Neural cell (in vitro differentiated cells): ENCODE results near the gene FILIP1L. TPM values are rescaled to one million over a fixed set of nuclear protein-coding genes. Genes with fewer than 3 reads are reported as not detected.

Source experiments
- H2AFZ ChIP-seq: fragments of 200-600, 300-800 bp; sonication (generic), shearing (Covaris generic); 2 replicates; pipeline ENCODE4 v1.6.0; 2014; ENCODE audit warnings: low read depth, mild to moderate bottlenecking, antibody characterized with exemption, low read length, moderate library complexity
- H3F3A ChIP-seq: fragments of 200-600 bp; shearing (Covaris generic); 2 replicates; pipeline ENCODE4 v1.6.1; 2016; ENCODE audit warnings: mild to moderate bottlenecking, moderate library complexity, mixed read lengths, antibody characterized with exemption, low read length; ENCODE audit not compliant: insufficient read depth, poor library complexity, severe bottlenecking
- H3K27ac ChIP-seq: fragments of 200-600, 300-800 bp; sonication (generic), shearing (Covaris generic); 2 replicates; pipeline ENCODE4 v1.5.1; 2014; ENCODE audit warnings: mild to moderate bottlenecking, low read length, moderate library complexity
- H3K27me3 ChIP-seq: fragments of 300-800, 200-600 bp; sonication (generic), shearing (Covaris generic); 2 replicates; pipeline ENCODE4 v1.6.0; 2014; ENCODE audit warnings: mild to moderate bottlenecking, low read depth, low read length, moderate library complexity; ENCODE audit not compliant: insufficient read depth
- H3K36me3 ChIP-seq: fragments of 300-800, 200-600 bp; sonication (generic), shearing (Covaris generic); 2 replicates; pipeline ENCODE4 v1.5.1; 2014; ENCODE audit warnings: mild to moderate bottlenecking, antibody characterized with exemption, low read length, moderate library complexity; ENCODE audit not compliant: insufficient read depth
- H3K4me2 ChIP-seq: fragments of 300-800, 200-600 bp; sonication (generic), shearing (Covaris generic); 2 replicates; pipeline ENCODE4 v1.6.0; 2014; ENCODE audit warnings: mild to moderate bottlenecking, low read length
- H3K4me3 ChIP-seq: fragments of 300-800, 200-600 bp; sonication (generic), shearing (Covaris generic); 2 replicates; pipeline ENCODE4 v1.5.1; 2014; ENCODE audit warnings: mild to moderate bottlenecking, low read length, moderate library complexity
- H3K79me2 ChIP-seq: fragments of 200-600 bp; shearing (Covaris generic); replicated peaks from 2 replicates; pipeline ENCODE4 v1.6.0; 2014; ENCODE audit warnings: mild to moderate bottlenecking, low read length, moderate library complexity; ENCODE audit not compliant: insufficient read depth
- H3K9ac ChIP-seq: fragments of 300-800, 200-600 bp; sonication (generic), shearing (Covaris generic); 2 replicates; pipeline ENCODE4 v1.6.1; 2016; ENCODE audit warnings: mild to moderate bottlenecking, low read length, mixed read lengths
- H3K9me2 ChIP-seq: fragments of 200-600 bp; shearing (Covaris generic); 2 replicates; pipeline ENCODE4 v1.6.1; 2016; ENCODE audit warnings: mild to moderate bottlenecking, low read length, mixed read lengths; ENCODE audit not compliant: insufficient read depth
- H3K9me3 ChIP-seq: fragments of 200-600, 300-800 bp; sonication (generic), shearing (Covaris generic); 2 replicates; pipeline ENCODE4 v1.6.1; 2016; ENCODE audit warnings: mild to moderate bottlenecking, mixed run types, low read length, moderate library complexity, mixed read lengths
- H4K20me1 ChIP-seq: fragments of 200-600 bp; shearing (Covaris generic); 2 replicates; pipeline ENCODE4 v1.6.1; 2016; ENCODE audit warnings: mild to moderate bottlenecking, mixed run types; ENCODE audit not compliant: insufficient read depth
- EP300 ChIP-seq: fragments of 450-650 bp; conservative IDR thresholded peaks from 2 replicates; pipeline ENCODE4 v1.6.1; 2014; ENCODE audit warnings: antibody characterized with exemption, mild to moderate bottlenecking, moderate library complexity; ENCODE audit not compliant: poor library complexity, severe bottlenecking
- EZH2 ChIP-seq: fragments of 200-600, 300-800 bp; shearing (Covaris generic), sonication (generic); IDR thresholded peaks from 2 replicates; pipeline ENCODE4 v1.6.1; 2014; ENCODE audit warnings: antibody characterized with exemption, low read length, borderline replicate concordance, mild to moderate bottlenecking; ENCODE audit not compliant: insufficient read depth, poor library complexity, severe bottlenecking
- MXI1 ChIP-seq: fragments of 450-650 bp; conservative IDR thresholded peaks from 2 replicates; pipeline ENCODE4 v1.6.1; 2014; ENCODE audit warnings: antibody characterized with exemption, mild to moderate bottlenecking; ENCODE audit not compliant: poor library complexity, severe bottlenecking
- POLR2AphosphoS5 ChIP-seq: IDR thresholded peaks from 2 replicates; pipeline ENCODE4 v1.6.1; 2012
- RAD21 ChIP-seq: fragments of 450-650 bp; conservative IDR thresholded peaks from 2 replicates; pipeline ENCODE4 v1.6.1; 2014; ENCODE audit warnings: antibody characterized with exemption, mild to moderate bottlenecking, moderate library complexity
- SMC3 ChIP-seq: fragments of 450-650 bp; conservative IDR thresholded peaks from 2 replicates; pipeline ENCODE4 v1.6.1; 2014; ENCODE audit warnings: antibody characterized with exemption, mild to moderate bottlenecking, moderate library complexity; ENCODE audit not compliant: poor library complexity
- TAF1 ChIP-seq: IDR thresholded peaks from 2 replicates; pipeline ENCODE4 v1.6.1; 2012; ENCODE audit warnings: low read depth
- polyA plus RNA-seq: library from polyadenylated mRNA; depleted of rRNA; stranded (reverse); fragments of >200 nt; gene quantifications from 2 replicates; pipeline ENCODE4 v1.2.3, GENCODE V29; 2014
- TF ChIP-seq, protein P1 (sequence below): fragments of 450-650 bp; IDR thresholded peaks from 2 replicates; pipeline ENCODE4 v1.5.1; 2014; ENCODE audit warnings: antibody characterized with exemption, mild to moderate bottlenecking, moderate library complexity; ENCODE audit not compliant: poor library complexity, severe bottlenecking
- TF ChIP-seq, protein P2 (sequence below): IDR thresholded peaks from 2 replicates; pipeline ENCODE4 v1.6.1; 2012; ENCODE audit warnings: borderline replicate concordance

The FILIP1L gene
- polyA plus RNA-seq, 1 donor from 2014 or later = 0.27 TPM

DNA sequence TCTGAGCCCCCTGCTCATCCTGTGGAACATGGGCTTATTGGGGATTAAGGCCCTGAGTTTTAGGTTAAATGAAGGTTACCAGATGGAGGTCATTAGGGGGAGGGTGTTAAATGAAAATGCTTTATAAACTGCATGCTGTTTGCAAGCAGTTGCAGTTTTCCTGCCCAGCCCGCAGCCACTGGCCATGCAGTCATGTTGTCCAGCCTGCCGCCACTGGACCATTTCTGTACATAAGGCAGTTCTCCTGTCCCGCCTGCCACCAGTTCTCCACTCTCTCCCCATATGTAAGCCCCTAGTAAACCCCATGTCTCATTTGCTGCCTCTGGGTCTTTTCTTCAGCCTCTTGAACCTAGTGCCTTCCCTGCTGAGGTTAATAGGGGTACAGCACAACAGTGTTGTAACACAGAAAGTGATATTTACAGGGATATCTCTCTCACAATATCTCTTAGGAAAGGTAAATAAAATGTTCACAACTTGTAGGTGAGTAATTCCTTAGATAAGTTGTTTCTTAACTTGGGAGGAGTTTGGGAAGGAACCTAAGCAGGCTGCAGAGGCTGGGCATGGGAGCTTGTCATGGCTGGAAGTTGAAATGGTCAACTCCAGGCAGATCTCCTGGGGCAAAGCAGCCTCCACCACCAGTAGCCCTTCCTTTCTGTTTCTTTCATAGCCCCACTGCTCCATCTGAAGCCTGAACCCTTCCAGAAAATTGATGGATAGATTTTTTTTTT lies 148.5 kb downstream of the FILIP1L start:
- H3K36me3 ChIP-seq = no peaks in the 10 kb centered on the region
- no peak overlapping the region for H3K9ac ChIP-seq
- no peak overlapping the region for H2AFZ ChIP-seq
- TF ChIP-seq MXI1 (no peak), RAD21 (no peak), POLR2AphosphoS5 (no peak), EP300 (no peak), EZH2 (no peak), SMC3 (no peak), TAF1 (no peak)
- TF ChIP-seq, protein P1, sequence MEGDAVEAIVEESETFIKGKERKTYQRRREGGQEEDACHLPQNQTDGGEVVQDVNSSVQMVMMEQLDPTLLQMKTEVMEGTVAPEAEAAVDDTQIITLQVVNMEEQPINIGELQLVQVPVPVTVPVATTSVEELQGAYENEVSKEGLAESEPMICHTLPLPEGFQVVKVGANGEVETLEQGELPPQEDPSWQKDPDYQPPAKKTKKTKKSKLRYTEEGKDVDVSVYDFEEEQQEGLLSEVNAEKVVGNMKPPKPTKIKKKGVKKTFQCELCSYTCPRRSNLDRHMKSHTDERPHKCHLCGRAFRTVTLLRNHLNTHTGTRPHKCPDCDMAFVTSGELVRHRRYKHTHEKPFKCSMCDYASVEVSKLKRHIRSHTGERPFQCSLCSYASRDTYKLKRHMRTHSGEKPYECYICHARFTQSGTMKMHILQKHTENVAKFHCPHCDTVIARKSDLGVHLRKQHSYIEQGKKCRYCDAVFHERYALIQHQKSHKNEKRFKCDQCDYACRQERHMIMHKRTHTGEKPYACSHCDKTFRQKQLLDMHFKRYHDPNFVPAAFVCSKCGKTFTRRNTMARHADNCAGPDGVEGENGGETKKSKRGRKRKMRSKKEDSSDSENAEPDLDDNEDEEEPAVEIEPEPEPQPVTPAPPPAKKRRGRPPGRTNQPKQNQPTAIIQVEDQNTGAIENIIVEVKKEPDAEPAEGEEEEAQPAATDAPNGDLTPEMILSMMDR = no peak
- TF ChIP-seq, protein P2, sequence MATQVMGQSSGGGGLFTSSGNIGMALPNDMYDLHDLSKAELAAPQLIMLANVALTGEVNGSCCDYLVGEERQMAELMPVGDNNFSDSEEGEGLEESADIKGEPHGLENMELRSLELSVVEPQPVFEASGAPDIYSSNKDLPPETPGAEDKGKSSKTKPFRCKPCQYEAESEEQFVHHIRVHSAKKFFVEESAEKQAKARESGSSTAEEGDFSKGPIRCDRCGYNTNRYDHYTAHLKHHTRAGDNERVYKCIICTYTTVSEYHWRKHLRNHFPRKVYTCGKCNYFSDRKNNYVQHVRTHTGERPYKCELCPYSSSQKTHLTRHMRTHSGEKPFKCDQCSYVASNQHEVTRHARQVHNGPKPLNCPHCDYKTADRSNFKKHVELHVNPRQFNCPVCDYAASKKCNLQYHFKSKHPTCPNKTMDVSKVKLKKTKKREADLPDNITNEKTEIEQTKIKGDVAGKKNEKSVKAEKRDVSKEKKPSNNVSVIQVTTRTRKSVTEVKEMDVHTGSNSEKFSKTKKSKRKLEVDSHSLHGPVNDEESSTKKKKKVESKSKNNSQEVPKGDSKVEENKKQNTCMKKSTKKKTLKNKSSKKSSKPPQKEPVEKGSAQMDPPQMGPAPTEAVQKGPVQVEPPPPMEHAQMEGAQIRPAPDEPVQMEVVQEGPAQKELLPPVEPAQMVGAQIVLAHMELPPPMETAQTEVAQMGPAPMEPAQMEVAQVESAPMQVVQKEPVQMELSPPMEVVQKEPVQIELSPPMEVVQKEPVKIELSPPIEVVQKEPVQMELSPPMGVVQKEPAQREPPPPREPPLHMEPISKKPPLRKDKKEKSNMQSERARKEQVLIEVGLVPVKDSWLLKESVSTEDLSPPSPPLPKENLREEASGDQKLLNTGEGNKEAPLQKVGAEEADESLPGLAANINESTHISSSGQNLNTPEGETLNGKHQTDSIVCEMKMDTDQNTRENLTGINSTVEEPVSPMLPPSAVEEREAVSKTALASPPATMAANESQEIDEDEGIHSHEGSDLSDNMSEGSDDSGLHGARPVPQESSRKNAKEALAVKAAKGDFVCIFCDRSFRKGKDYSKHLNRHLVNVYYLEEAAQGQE = no peak
- H3K4me3 ChIP-seq = no peak overlapping the region
- no peaks in the 10 kb centered on the region for H3F3A ChIP-seq
- no peaks in the 10 kb centered on the region for H3K9me3 ChIP-seq
- no peaks in the 10 kb centered on the region for H3K79me2 ChIP-seq
- no peak overlapping the region for H3K27ac ChIP-seq
- no peaks in the 10 kb centered on the region for H4K20me1 ChIP-seq
- no peaks in the 10 kb centered on the region for H3K27me3 ChIP-seq
- H3K4me2 ChIP-seq = no peak overlapping the region
- no peaks in the 10 kb centered on the region for H3K9me2 ChIP-seq

DNA sequence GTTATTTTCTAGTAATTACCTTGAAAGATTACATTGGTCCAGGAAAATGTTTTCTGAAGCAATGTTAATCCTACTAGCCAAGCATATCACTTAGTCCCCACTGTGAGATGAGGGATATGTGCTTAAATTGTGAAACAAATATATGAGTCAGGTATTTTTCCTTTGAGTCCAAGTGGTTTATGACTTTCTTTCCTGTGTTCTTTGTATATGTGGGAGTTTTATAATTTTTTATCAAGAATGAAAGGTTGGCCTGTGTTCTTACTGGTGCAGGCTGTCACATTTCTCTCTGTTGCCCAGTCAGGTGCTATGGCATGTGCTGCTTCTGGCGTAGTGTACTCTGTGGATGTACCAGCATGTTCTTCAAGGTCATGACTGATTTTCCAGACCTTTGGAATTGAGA lies 149.2 kb downstream of the FILIP1L start:
- H3K9ac ChIP-seq = no peak overlapping the region
- no peak overlapping the region for H2AFZ ChIP-seq
- H3F3A ChIP-seq = no peaks in the 10 kb centered on the region
- TF ChIP-seq, protein P2 = no peak
- TF ChIP-seq EP300 = no peak
- TF ChIP-seq EZH2 = no peak
- no peak for TF ChIP-seq TAF1
- no peak for TF ChIP-seq RAD21
- TF ChIP-seq SMC3 = no peak
- no peak for TF ChIP-seq MXI1
- TF ChIP-seq, protein P1 = no peak
- TF ChIP-seq POLR2AphosphoS5 = no peak
- H3K79me2 ChIP-seq = no peaks in the 10 kb centered on the region
- H3K4me3 ChIP-seq = no peak overlapping the region
- H3K9me2 ChIP-seq = no peaks in the 10 kb centered on the region
- H4K20me1 ChIP-seq = no peaks in the 10 kb centered on the region
- no peak overlapping the region for H3K4me2 ChIP-seq
- no peaks in the 10 kb centered on the region for H3K36me3 ChIP-seq
- H3K9me3 ChIP-seq = no peaks in the 10 kb centered on the region
- no peaks in the 10 kb centered on the region for H3K27me3 ChIP-seq
- H3K27ac ChIP-seq = no peak overlapping the region
